ENCODE results near the gene ADCK1.

Gene ADCK1

DNA sequence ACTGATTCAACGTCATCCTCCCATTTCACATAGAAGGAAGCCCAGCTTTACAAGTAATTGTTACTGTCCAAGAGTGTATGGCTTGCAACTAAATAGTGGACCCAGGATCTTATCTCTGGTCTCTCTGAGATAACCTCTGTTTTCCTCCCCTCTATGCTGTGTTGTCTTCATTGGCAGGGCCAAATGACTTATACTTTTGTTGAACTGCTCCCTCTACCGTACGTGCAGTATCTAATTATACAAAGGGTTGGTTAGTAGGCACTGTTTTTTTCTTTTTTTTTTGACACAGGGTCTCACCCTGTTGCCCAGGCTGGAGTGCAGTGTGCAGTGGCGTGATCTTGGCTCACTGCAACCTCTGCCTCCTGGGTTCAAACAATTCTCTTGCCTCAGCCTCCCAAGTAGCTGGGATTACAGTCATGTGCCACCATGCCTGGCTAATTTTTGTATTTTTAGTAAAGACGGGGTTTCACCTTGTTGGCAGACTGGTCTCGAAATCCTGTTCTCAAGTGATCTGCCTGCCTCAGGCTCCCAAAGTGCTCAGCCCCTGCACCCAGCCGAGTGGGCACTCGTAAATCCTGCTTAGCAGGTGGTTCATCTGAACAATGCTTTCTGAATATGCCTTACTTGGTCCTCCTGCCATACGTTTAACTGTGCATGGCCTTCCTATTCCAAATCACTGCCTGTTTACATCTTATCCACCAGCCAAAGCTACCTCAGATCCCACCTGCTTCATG is 162.1 kb downstream of the ADCK1 start:
- DNase-seq = no peak

DNA sequence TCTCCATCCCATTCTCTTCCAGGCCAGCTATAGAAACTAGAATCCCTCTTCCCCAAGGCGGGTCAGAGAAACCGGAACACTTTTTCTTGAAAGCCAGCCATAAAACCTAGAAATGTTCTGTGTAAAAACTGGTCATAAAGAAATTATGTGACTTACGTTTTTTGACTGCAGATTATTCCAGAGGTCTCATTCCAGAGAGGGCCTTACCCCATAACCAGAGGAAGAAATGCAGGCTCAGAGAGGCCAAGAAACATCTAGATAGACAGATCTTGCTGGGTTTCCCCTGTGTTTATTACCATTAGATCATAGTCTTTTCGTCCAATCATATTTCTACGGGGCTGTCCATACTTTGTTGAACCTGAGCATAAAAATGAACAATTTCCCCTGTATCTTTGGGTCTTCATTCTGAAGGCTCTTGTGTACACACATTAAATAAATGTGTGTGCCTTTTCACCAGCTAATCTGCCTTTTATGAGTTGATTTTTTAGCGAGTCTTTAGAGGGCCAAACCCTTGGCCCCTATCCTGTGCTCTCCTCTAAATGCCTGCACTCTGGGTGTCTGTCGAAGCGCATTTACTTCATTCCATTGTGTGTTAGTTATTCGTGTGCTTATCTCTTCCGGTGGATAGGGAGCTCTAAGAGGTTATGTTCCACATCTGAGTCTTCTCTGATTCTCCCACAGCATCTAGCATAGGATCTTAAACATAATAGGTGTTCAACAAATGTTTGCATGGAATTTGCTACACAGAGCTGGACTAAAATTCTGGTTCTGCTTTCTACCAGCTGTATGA is 163.0 kb downstream of the ADCK1 start:
- no peak for DNase-seq

GRCh38 chr14:77964586-77964985 is 164.7 kb downstream of the ADCK1 start:
- DNase-seq = no peak

DNA sequence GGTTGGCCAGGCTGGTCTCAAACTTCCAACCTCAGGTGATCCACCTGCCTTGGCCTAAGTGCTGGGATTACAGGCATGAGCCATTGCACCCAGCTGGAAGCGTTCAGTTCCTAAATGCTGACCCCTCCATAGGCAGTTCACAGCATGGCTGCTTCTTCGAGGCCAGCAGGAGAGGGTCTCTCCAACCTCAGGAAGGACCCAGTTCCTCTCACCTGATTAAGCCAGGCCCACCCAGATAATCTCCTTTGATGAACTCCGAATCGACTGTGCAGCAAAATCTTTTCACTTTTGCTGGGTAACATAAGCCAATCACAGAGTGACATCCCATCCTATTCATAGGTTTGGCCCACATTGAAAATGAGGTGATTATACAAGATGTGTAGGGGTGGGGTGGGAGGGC is 165.1 kb downstream of the ADCK1 start:
- DNase-seq = no peak

- DNase-seq = no peak
Observed at GRCh38 chr14:77965919-77966435, 166.1 kb downstream of the ADCK1 start.

- no peak for DNase-seq
Observed at GRCh38 chr14:77967110-77967509, 167.2 kb downstream of the ADCK1 start.

DNA sequence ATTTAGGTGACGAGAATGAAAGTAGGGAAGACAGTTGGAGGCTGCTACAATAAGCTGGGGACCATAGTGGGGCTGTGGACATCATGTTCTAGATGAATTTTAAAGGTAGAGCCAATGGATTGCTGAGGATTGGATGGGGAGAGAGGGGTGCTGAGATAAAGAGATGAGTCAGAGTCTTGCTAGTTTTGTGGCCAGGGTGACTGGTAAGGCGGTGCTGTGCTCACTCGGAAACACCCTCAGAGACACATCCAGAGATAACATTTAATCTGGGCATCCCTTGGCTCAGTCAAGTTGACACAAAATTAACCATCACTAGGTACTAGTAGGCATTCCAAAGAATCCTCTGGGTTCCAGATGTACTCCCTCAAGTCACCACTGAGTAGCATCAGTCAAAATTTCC is 170.7 kb downstream of the ADCK1 start:
- no peak for DNase-seq

GRCh38 chr14:77973246-77973645 is 173.3 kb downstream of the ADCK1 start:
- DNase-seq = no peak

- DNase-seq = no peak
Observed at GRCh38 chr14:77976591-77976990, 176.7 kb downstream of the ADCK1 start.

DNA sequence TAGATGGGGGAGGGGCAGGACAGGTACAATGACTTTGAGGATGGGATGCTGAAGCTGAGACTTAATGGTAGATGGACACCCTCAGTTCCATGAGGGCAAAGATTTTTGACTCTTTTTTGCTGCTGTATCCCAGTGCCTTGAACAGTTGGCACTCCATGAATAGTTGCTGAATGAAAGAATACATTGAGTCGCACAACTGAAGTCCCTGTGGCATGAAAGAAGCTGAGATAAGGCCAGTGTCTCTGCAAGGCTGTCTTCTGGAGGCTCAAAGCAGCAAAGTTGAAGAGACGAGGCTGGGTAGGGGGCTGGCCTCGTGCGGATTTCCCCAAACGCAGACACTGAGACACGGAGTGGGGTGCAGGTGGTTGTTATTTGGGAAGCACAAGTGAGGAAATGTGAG is 179.3 kb downstream of the ADCK1 start:
- no peak for DNase-seq

DNA sequence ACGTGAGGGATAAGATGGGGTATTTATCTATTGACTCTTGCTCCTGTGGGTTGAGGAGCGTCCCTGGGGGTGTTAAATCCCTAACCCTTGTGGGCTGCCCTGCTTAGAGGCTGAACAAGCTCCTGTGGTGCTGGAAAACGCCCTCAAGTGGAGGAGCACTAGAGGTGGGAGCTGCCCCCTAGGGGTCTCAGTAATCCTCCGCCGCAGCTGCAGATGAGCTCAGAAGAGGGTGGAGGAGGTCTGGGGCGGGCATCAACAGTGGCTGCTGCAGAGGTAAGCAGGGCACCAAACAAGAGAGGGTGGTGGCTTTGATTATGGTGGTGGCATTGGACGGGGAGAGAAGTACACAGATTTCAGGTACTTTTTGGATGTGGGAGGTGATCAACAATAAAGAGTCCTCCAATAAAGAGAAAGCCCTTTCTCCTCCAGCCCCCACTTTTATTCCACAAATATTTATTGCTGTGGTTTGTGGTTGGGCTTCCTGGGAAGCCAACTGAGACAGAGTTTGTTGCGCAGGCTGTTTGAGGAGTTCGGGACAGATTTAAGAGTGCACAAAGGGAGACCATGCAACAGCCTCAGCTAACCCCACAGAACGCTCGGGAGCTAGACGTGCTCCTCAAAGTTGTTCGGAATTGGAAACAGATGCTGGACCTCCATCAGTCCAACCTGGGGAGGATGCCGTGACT is 179.9 kb downstream of the ADCK1 start:
- peak; percentile 46 for DNase-seq

DNA sequence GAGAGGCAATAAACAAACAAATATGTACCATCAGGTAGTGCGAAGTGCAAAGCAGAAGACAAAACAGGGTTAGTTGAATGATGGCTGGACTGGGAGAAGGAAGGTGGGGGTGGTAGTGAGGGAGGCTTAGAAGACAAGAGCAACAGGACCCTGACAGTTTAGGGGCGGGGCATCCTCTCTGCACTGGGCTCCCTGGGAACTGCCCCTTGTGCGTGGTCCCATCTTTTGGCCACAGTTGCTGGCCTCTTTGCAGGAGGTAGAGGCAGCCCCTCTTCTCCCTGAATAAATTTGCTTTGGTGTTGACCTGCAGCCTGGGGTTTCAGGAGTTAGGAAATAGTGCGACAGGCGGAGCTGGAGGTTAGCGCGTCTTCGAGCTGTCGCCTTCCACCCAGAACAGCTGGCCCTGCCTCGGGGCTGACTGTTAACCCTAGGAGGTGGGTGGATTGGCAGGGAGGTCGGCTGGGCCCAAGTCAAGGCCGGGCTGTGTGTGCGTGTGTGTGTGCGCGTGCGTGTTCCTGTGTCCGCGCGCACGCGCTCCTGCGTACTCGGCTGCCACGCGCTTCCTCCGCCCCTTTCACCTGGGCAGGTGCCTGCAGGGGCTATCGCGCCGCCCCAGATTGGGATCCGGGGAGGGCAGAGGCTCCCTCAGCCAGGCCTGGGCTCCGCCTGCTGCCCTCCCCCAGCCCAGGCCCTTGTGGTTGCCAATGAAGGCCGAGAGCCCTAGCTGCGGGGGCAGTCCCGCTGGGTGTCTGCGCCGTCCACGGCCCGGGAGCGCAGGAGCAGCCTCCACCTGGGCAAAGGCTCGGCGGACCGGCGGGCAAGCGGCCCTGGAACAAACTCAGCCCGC is 180.8 kb downstream of the ADCK1 start:
- peak; percentile 61 for DNase-seq

Measured in NCI-H524 treated with DMSO at 0.1 percent for 48 hours (cell line).